Inflammatory macrophage treated with lipopolysaccharide for 1 hour (primary cell): ENCODE results near the gene FAM83F.
"Not testable (repeated sequence)": the region's sequence is repeated elsewhere in the genome, so short reads cannot be mapped to it uniquely, and the experiment has no call there.

Source experiments
- DNase-seq, 2 donors: peaks; one replicate each; pipeline ENCODE4 v3.0.0-alpha.2; 2020 to 2022

Gene FAM83F

DNA sequence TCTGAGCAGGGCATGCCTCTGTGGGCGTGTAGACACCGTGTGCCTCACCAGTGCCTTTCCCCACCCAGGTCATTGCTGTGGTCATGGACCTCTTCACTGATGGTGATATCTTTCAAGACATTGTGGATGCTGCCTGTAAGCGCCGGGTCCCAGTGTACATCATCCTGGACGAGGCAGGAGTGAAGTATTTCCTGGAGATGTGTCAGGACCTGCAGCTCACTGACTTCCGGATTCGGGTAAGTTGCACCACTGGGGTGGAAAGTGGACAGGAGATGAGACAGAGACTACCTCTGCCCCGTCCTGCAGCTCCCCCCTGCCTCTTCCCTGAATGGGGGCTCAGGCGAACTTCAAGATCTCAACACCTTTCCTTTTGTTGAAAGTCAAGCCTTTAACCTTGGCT lies 24.3 kb downstream of the FAM83F start:
- DNase-seq = no peak

GRCh38 chr22:40020956-40021355 lies 26.2 kb downstream of the FAM83F start:
- DNase-seq = no peak

DNA sequence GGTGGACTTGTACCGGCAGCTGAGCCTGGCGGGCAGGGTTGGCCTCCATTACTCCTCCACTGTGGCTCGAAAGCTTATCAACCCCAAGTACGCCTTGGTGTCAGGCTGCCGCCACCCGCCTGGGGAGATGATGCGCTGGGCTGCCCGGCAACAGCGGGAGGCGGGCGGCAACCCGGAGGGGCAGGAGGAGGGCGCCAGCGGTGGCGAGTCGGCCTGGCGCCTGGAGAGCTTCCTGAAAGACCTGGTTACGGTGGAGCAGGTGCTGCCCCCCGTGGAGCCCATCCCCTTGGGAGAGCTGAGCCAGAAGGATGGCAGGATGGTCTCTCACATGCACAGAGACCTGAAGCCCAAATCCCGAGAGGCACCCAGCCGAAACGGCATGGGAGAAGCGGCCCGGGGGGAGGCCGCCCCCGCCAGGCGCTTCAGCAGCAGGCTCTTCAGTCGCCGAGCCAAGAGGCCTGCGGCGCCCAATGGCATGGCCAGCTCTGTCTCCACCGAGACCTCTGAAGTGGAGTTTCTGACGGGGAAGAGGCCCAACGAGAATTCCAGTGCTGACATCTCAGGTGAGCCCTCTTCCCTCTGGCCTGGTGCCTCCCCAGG lies 26.7 kb downstream of the FAM83F start:
- DNase-seq = no peak

- DNase-seq = no peak
These were observed 27.9 kb downstream of the FAM83F start for GRCh38 chr22:40022536-40023240.

GRCh38 chr22:40023341-40023841 lies 28.6 kb downstream of the FAM83F start:
- no peak for DNase-seq

GRCh38 chr22:40024201-40025061 lies 29.7 kb downstream of the FAM83F start:
- peak; percentile 45 to 79 for DNase-seq

DNA sequence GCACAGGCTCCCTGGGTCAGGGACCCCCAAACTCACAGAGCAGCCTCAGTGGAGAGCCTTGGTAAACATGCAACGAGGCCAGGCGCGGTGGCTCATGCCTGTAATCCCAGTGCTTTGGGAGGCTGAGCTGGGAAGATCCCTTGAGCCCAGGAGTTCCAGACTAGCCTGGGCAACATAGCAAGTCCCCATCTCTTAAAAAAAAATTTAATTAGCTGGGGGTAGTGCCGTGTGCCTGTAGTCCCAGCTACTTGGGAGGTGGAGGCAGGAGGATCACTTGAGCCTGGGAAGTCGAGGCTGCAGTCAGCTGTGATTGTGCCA lies 30.3 kb downstream of the FAM83F start:
- not testable (repeated sequence) for DNase-seq

GRCh38 chr22:40025856-40026255 lies 31.1 kb downstream of the FAM83F start:
- no peak for DNase-seq

- DNase-seq = no peak
These were observed 31.9 kb downstream of the FAM83F start for GRCh38 chr22:40026641-40027040.

DNA sequence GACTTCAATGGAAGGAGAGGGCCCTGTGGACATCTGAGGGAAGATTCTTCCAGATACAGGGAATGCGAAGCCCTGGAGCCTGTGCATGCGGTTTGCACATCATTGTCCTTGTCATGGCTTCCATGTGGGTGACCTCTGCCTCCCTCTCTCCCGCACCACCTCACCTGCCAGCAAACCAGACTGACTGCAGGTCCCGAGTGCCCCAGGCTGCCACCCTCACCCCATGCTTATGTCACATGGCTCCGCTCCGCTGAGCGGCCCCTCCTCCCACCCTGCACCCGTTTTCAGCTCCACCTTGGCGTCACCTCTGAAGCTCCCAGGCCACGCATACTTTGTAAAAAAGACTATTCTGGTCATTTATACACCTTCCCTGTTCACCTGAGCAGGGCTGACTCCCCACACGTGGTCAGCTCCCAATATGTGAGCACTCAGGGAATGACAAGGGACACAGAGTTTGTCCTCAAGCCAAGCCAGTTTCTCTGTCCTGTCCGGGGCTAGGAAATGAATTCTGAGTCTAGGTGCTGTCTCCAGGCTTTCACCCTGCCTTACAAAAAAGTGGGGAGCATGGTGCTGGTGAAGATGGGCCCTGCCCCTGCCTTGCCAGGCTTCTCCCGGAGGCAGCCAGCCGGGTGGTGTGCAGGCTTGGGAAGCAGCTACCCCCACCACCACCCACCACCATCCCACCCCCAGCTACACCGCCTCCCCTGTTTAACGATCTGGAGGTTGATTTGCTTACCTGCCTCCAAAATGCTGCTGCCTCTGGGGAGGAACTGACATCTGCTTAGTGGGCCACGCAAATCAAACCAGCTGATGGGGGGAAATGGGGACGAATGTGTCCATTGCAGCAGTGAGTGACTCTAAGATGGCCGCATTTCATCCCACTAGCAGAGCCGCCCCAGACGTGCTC lies 32.7 kb downstream of the FAM83F start:
- no peak for DNase-seq

- no peak for DNase-seq
These were observed 33.3 kb downstream of the FAM83F start for GRCh38 chr22:40028098-40028425.

- no peak for DNase-seq
These were observed 34.6 kb downstream of the FAM83F start for GRCh38 chr22:40029189-40029890.

DNA sequence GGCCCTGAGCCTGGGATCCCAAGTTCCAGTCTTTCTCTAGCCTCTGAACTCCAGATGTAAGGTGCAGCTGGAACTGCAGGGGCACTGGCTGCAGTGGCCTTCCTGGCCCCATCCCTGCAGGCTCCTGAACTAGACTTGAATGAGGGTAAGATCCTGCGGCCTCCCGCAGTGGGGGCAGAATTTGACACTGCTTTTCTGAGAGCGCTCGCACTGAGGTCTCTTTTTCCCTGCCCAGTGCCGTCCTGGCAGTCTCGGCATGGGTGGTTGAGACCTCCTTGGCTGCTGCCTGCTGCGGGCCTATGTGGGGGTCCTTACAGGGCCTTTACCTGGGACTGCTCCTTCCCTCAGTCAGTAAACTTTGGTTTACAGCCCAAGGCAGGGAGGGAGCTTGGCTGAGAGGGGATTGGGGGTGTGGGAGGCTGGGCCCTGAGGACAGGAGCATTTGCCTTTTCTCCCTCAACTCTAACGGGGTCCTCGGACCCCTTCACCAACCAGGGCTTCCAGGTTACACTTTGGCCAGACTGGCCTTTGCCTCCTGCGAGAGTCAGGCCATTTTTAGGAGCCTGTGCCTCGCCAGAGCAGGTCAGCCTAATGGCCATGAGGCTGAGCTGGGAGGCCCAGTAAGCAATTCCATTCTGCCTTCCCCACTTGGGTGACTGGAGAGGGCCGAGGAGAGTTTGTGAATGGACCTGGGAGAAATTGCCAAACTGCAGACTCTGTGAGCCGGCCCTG lies 35.4 kb downstream of the FAM83F start:
- DNase-seq = no peak

DNA sequence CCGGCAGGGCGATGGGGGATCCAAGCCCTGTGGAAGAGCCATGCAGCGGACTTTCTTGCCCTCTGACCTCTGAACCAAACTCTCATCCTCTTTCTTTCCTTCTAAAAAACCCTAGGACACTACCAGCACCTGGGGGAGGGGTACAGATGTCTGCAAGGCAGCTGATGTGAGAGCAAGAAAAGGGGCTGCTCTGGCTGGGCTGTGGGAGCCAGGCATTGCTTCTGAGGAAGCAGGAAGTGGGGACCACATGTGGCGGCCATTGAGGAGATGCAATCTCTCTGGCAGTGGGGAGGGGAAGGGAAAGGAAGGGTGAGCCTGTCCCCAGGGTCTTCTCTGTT lies 36.0 kb downstream of the FAM83F start:
- no peak for DNase-seq

DNA sequence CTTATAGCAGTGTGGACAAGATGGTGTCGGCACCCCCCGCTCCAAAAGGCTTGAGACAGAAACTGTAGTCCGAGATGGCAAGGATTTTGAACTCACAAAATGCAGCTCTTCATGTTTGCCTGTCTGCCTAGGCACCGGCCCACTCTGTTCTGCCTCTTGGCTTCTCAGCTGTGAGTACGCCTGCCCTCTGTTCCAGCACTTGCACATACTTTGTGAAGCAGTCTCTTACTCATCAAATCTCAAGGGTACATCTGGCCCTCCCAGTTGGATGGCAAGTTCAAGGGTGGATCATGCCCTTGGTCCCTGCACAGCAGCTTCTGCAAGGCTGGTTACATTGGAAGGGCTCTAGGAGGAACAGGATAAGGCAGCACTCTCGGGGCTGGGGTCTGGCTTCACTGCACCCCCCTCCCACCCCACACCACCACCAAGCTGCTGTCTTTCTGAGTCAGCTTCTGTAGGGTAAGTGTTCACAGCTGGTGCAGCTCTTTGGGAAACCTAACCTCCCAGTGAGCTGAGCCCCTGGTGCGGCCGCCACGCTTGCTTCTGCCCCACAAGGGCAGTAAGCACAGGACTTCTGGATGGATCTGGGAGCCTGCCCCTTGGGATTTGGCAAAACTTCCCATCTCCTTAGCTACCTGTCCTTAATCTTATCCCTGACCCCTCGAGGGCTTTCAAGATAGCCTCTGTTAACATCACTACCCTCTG lies 37.2 kb downstream of the FAM83F start:
- DNase-seq = no peak

DNA sequence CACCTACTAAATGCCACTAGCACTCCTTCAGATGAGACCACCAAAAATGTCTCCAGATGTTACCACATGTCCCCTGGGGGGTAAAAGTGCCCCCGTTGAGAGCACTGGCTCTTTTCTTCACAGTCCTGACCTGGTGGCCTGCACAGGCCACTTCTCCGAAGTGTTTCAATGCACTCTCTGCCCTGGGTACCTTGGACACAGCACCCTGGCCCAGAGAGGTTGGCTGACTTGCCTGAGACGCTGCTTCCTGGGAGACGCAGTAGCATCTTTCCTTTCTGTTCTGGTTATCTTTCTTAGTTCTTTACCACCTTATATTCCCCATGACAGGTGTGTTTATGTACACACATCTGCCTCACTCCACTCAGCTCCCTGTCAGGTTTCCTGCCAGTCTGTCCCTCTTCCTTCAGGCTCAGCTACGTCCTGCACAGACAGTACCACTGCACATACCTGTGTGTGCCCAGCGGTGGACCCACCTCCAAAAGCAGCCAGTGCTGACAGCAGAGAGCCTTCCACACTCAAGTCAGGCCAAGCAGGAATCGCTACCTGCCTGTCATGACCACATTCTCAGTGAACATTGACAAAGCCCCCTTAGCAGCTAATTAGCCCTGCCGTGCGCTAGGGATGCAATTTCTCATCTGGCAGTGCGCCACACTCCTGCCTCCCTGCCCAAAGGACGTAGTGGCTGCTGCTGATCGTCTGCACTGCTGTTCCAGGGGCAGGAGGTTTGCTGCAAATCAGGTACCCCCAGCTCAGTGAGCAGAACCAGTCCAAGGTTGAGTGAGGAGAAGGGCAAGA lies 39.0 kb downstream of the FAM83F start:
- DNase-seq = no peak

DNA sequence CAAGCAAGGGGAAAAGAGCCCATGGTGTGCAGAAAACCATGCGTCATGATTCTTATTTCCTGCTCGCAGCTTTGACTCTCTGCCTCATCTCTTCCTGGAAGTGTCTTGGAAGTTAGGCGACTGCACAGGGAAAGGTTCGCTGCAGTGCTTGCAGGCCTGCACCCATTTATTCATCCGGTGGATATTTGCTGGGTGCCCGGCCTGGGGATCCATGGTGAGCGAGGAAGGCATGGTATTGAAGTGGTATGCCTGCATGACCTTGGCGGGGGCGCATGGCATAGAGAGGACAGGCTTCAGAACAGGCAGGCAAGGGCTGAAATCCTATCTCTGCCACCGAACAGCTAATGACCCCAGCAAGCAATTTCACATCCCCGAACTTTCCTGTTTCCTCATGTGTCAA lies 40.6 kb downstream of the FAM83F start:
- no peak for DNase-seq

DNA sequence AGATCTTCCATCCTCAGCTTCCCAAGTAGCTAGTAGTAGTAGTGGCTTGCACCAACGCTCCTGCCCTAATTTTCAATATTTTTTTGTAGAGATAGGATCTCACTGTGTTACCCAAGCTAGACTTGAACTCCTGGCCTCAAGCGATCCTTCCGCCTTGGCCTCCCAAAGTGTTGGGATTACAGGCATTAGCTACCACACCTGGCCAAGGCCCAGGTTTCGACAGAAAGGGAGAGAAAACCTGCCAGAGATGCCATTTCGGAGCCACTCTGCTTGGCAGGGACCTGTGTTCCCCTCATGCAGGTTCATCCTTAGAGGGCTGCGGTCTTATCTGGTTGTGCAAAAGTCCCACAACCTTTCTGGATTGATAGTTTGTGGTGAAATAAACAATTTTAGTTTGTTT lies 41.4 kb downstream of the FAM83F start:
- no peak for DNase-seq

GRCh38 chr22:40036591-40037225 lies 42.0 kb downstream of the FAM83F start:
- peak; percentile 54 to 69 for DNase-seq

- DNase-seq = no peak
These were observed 42.6 kb downstream of the FAM83F start for GRCh38 chr22:40037320-40037719.
